ENCODE data around the gene COL20A1.

Gene COL20A1

GRCh38 chr20:63316502-63316921 lies 23.5 kb downstream of the COL20A1 start:
- TF ChIP-seq CTCF (IDR thresholded peaks at IDR 0.05), result no peak
- Histone ChIP-seq H3K9me3 (no peaks in the 10 kb centered on the region), H3K27me3 (no peaks in the 10 kb centered on the region), H3K36me3 (no peaks in the 10 kb centered on the region), H3K4me1 (ENCODE audit: control insufficient read depth in 1 of 2, insufficient read depth in 1 of 2, low read depth in 1 of 2, low read length in 1 of 2) (no peaks in the 10 kb centered on the region), H3K27ac (no peak overlapping the region), H3K4me3 (ENCODE audit: low read depth in 1 of 2, low read length in 1 of 2) (no peak overlapping the region)

GRCh38 chr20:63317061-63317460 lies 24.1 kb downstream of the COL20A1 start:
- Histone ChIP-seq H3K27me3 (peaks cover 3% of the 10 kb centered on the region), H3K4me3 (ENCODE audit: low read depth in 1 of 2, low read length in 1 of 2) (no peak overlapping the region)
- TF ChIP-seq CTCF (IDR thresholded peaks at IDR 0.05), result no peak

GRCh38 chr20:63317601-63318291 lies 24.8 kb downstream of the COL20A1 start:
- peaks cover 9% of the 10 kb centered on the region for H3K27me3 ChIP-seq
- H3K4me3 ChIP-seq (ENCODE audit: low read depth in 1 of 2, low read length in 1 of 2), result no peak overlapping the region
- H3K27ac ChIP-seq, result no peak overlapping the region
- H3K4me1 ChIP-seq (ENCODE audit: control insufficient read depth in 1 of 2, insufficient read depth in 1 of 2, low read depth in 1 of 2, low read length in 1 of 2), result no peaks in the 10 kb centered on the region
- TF ChIP-seq CTCF (IDR thresholded peaks at IDR 0.05), result no peak
- H3K36me3 ChIP-seq, result no peaks in the 10 kb centered on the region
- H3K9me3 ChIP-seq, result no peaks in the 10 kb centered on the region

More at GRCh38 chr20:63317061-63317460, 24.1 kb downstream of the COL20A1 start:
- no peaks in the 10 kb centered on the region for H3K9me3 ChIP-seq
- H3K27ac ChIP-seq, result no peak overlapping the region
- H3K36me3 ChIP-seq, result no peaks in the 10 kb centered on the region
- H3K4me1 ChIP-seq (ENCODE audit: control insufficient read depth in 1 of 2, insufficient read depth in 1 of 2, low read depth in 1 of 2, low read length in 1 of 2), result no peaks in the 10 kb centered on the region

- Histone ChIP-seq H3K9me3 (no peaks in the 10 kb centered on the region), H3K4me1 (ENCODE audit: control insufficient read depth in 1 of 2, insufficient read depth in 1 of 2, low read depth in 1 of 2, low read length in 1 of 2) (no peaks in the 10 kb centered on the region), H3K27me3 (peaks cover 18% of the 10 kb centered on the region), H3K36me3 (no peaks in the 10 kb centered on the region), H3K27ac (no peak overlapping the region), H3K4me3 (ENCODE audit: low read depth in 1 of 2, low read length in 1 of 2) (no peak overlapping the region)
- TF ChIP-seq CTCF (IDR thresholded peaks at IDR 0.05), result no peak
Observed at GRCh38 chr20:63318391-63319163, 25.6 kb downstream of the COL20A1 start.

GRCh38 chr20:63319164-63320040 lies 26.4 kb downstream of the COL20A1 start:
- Histone ChIP-seq H3K27ac (no peak overlapping the region), H3K4me3 (ENCODE audit: low read depth in 1 of 2, low read length in 1 of 2) (no peak overlapping the region), H3K27me3 (peaks cover 26% of the 10 kb centered on the region), H3K36me3 (no peaks in the 10 kb centered on the region), H3K4me1 (ENCODE audit: control insufficient read depth in 1 of 2, insufficient read depth in 1 of 2, low read depth in 1 of 2, low read length in 1 of 2) (no peaks in the 10 kb centered on the region), H3K9me3 (no peaks in the 10 kb centered on the region)
- no peak for TF ChIP-seq CTCF (IDR thresholded peaks at IDR 0.05)
